ENCODE results near the gene LY6G6D.
A peak's percentile ranks its signal among the peaks of the same experiment; 100 is the strongest.

LY6G6D gene

GRCh38 chr6:31734247-31734820, 19.2 kb downstream of the LY6G6D start:
- FAIRE-seq (no peak), DNase-seq (ENCODE audit: low spot score) (no peak)

DNA sequence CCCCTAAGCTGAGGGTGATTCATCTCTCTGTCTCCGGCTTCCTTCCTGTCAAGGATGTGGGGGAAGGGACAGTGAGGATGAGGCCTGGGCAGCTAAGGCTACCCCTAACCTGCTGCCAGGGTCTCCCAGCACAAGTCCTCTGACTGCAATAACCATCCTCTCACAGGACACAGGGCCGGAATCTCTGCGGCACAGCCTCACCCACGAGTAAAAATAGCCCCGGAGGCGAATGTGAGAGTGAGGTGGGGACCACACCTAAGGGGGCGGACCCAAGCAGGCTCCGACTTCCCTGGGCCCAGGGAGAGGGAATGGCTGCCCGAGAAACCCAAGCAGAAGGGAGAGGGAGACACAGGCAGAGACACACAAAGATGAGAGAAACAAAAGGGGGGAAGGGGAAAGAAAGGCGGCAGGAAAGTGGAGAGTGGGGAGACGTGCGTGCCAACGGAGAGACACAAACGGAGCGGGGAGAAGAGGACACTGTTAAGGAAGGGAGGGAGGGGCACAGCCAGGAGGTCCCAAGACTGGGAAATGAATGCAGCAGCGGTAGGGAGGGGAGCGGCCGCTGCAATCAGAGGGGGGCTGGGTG, 19.8 kb downstream of the LY6G6D start:
- no peak for FAIRE-seq
- peak; percentile 82 for DNase-seq (ENCODE audit: low spot score)

DNA sequence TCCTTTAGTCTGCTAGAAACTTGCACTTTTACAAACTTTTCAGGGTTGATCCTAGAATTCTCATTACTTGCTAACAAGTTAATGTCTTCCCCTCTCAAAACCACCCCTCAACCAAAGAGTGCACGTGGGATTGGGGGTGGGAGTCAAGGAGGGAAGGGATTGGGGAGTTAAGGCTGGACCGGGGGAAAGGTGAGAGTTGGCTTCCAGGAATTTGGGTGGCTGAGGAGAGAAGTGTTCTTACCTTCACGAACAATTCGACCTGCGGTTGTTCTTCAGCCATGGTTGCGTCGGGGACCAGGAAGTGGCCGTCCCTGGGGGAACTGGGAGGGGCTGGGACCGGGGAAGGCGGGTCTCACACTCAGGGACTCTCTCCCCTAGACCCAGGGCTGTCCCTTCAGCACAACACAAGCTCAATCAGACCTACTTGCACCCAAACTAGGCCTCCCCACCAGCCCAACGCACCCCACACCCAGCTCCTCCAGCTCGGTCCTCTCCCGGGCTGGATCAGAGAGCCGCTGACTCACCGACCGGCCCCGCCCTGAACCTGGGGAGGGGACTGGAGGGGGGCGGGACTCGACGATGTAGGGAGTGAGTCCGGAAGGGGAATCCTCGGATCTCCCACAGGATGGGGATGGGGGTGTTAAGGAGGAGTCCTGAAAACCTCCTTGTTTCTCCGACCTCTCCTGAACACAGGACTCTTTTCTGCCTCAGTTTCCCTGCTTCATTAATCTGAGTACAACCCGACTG, 21.0 kb downstream of the LY6G6D start, which contains the start of gene CLIC1:
Gene CLIC1, minus strand, starts transcription at position 510 of the 747 bp plus-strand sequence. Its CDS starts 230 bp downstream, at position 280.
- FAIRE-seq: no peak

DNA sequence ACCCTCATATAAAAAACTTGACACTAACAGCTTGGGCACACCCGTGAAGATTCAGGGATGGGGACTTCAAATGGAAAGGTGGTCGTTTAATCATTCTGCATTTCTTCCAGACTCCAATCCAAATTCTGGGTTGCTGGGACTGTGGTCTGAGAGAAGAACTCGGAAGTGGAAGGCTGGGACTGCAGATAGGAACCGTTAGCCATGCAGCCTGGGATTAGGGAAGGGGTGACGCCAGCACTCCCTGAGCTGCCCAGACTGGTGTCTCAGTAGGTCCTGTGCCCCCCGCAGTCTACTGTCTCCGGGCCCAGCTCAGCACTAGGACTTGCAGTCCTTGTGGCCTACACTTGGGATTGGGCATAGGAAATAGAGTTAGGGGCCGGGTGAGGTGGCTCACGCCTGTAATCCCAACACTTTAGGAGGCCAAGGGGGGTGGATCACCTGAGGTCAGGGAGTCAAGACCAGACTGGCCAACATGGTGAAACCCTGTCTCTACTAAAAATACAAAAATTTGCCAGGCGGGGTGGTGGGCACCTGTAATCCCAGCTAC, 21.7 kb downstream of the LY6G6D start:
- DNase-seq (ENCODE audit: low spot score): no peak
- FAIRE-seq: no peak

More for the DNA sequence above, 21.0 kb downstream of the LY6G6D start, which contains the start of gene CLIC1:
- DNase-seq (ENCODE audit: low spot score): peak; percentile 90

GRCh38 chr6:31737315-31737990, 22.3 kb downstream of the LY6G6D start:
- FAIRE-seq (no peak), DNase-seq (ENCODE audit: low spot score) (no peak)

GRCh38 chr6:31737991-31738979, 23.1 kb downstream of the LY6G6D start:
- FAIRE-seq: no peak
- DNase-seq (ENCODE audit: low spot score): peak; percentile 27

DNA sequence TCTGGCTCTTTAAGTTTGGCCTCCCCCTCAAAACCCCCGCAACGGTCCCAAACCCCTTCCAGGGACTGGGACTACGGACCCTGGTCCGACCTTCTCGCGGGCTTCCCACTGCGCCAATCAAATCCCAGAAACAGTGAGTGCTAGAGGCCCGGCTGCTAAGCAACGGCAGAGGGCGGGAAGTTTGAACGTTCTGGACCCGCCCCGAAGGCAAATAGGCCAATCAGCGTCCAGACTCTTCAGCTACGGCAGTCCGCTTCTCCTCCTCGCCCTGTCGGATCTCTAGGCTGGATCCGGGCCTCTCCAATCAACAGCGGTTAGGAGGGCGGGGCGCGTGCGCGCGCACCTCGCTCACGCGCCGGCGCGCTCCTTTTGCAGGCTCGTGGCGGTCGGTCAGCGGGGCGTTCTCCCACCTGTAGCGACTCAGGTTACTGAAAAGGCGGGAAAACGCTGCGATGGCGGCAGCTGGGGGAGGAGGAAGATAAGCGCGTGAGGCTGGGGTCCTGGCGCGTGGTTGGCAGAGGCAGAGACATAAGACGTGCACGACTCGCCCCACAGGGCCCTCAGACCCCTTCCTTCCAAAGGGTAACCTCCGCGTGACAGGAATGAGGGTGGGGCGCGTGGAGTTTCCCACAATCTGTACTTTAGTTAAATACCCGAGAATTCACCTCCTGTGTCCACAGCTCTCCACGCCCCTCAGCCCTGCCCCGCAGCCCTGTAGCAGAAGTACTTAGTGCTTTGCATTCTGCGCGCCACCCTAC, 24.7 kb downstream of the LY6G6D start, which contains the start of gene MSH5:
Gene MSH5, plus strand, starts transcription at position 367 of the 758 bp plus-strand sequence. CDS start 462 bp downstream, outside the sequence.
- DNase-seq (ENCODE audit: low spot score): peak; percentile 98
- no peak for FAIRE-seq

GRCh38 chr6:31740397-31741223, 25.5 kb downstream of the LY6G6D start:
- DNase-seq (ENCODE audit: low spot score) (peak; percentile 27), FAIRE-seq (no peak)

DNA sequence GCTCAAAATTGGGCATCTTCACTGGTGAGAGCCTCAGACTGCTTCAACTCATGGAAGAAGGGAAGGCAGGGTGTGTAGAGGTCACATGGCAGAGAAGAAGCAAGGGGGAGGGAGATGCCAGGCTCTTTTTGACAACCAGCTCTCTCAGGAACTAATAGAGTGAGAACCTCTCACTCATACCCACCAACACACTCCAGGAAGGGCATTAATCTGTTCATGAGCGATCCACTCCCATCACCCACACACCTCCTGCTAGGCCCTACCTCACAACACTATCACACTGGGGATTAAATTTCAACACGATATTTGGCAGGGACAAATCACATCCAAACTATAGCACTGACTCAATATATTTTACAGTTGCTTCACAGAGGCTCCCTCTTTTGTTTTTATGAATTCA, 26.7 kb downstream of the LY6G6D start:
- DNase-seq (ENCODE audit: low spot score): no peak
- no peak for FAIRE-seq

DNA sequence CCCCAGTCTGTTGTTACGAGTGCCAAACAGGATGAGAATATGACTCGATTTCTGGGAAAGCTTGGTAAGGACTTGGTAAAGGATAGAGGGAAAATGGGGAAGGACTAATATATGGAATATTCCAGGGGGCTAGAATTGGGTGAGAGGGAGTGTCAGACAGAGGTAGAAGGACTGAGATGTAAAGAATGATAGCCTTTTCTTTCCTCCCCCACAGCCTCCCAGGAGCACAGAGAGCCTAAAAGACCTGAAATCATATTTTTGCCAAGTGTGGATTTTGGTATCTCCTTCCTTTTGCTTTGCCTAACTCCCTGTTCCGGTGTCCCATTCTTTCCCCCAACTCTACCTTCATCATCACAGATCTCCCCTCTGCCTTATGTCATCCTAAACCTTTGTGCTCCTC, 27.7 kb downstream of the LY6G6D start:
- no peak for DNase-seq (ENCODE audit: low spot score)
- no peak for FAIRE-seq

DNA sequence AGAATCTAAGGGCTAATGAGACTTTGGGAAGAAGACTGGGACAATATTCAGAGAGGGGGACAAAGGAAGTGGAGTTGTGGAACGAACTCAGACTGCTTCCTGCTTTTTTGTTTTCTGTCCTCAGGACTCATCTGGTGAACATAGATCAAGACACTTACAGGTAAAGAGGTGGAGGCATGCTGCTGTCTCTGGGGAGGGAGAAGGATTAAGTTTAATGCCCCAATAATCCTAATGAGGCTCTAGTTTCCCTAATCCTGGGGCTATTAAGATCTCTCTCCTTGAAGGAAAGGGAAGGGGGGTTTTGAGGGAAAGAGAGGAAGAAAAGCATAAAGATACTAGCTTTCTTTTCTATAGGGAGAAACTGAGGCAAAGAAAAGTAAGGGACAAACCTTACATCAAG, 29.3 kb downstream of the LY6G6D start:
- DNase-seq (ENCODE audit: low spot score) (no peak), FAIRE-seq (no peak)

GRCh38 chr6:31749301-31750036, 34.3 kb downstream of the LY6G6D start:
- no peak for FAIRE-seq
- DNase-seq (ENCODE audit: low spot score): no peak

- DNase-seq (ENCODE audit: low spot score) (no peak), FAIRE-seq (no peak)
Observed at GRCh38 chr6:31750411-31751022, 35.4 kb downstream of the LY6G6D start.

- no peak for FAIRE-seq
- DNase-seq (ENCODE audit: low spot score): no peak
Observed at GRCh38 chr6:31752739-31753319, 37.7 kb downstream of the LY6G6D start.

DNA sequence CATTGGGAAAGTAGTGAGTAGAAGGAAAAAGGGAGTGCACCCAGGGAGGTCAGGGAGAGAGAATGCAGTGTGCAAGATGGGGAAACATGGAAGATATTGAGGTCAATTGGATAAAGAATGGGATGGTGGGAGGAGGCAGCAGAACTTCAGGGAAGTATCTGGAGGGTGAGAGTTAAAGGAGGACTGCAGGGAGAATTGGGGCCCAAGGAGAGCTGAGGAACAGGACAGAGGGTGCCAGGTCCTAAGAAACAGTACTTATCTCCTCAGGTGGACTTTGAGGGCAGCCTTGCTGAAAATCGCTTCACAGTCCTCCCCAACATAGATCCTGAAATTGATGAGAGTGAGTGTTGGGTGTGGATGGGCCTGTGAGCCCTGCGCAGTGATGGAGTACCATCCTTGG, 43.1 kb downstream of the LY6G6D start:
- FAIRE-seq (no peak), DNase-seq (ENCODE audit: low spot score) (no peak)

- DNase-seq (ENCODE audit: low spot score) (no peak), FAIRE-seq (no peak)
Observed at GRCh38 chr6:31760790-31761189, 45.6 kb downstream of the LY6G6D start.

GRCh38 chr6:31761343-31761742, 46.2 kb downstream of the LY6G6D start:
- DNase-seq (ENCODE audit: low spot score) (no peak), FAIRE-seq (no peak)

Measured in urothelium cell line (cell line).